WTC11 (cell line): Measurements from ENCODE around the gene ANKRD39. TPM values are rescaled to one million over a fixed set of nuclear protein-coding genes. Genes with fewer than 3 reads are reported as not detected.

Source experiments
- ATAC-seq: fragments of 200-7000 bp; cut with Tn5 transposase; 2 replicates; pipeline ENCODE4 v1.10.0; 2021; ENCODE audit warnings: mild to moderate bottlenecking, moderate library complexity
- CTCF ChIA-PET: fragments of 300-600 bp; sonication (Branson Sonifier 250); formaldehyde crosslinking; loops from one replicate; lab custom pipeline; 2021; ENCODE audit warnings: antibody characterized with exemption; lab: Charles Lee
- POLR2A ChIA-PET: fragments of 350-600 bp; sonication (Branson Sonifier 250); formaldehyde crosslinking; loops from one replicate; lab custom pipeline; 2021; ENCODE audit warnings: antibody characterized with exemption; lab: Charles Lee
- DNase-seq: peaks from one replicate; pipeline ENCODE4 v3.0.0; 2021; ENCODE audit warnings: low spot score
- H3K27ac Mint-ChIP-seq: 2 replicates; pipeline ENCODE4 v1.8.0; 2021; ENCODE audit warnings: mixed read lengths
- H3K27me3 Mint-ChIP-seq: 2 replicates; pipeline ENCODE4 v1.8.0; 2021; ENCODE audit warnings: low read depth, mild to moderate bottlenecking, moderate library complexity, mixed read lengths
- H3K36me3 Mint-ChIP-seq: 2 replicates; pipeline ENCODE4 v1.8.0; 2021; ENCODE audit warnings: mixed read lengths
- H3K4me1 Mint-ChIP-seq: 2 replicates; pipeline ENCODE4 v1.8.0; 2022; ENCODE audit warnings: mixed read lengths
- H3K4me3 Mint-ChIP-seq: 2 replicates; pipeline ENCODE4 v1.8.0; 2021; ENCODE audit warnings: mild to moderate bottlenecking, moderate library complexity, mixed read lengths
- H3K9me3 Mint-ChIP-seq: 2 replicates; pipeline ENCODE4 v1.8.0; 2021; ENCODE audit warnings: mixed read lengths
- ATF2 ChIP-seq: sonication (generic); formaldehyde crosslinking; IDR thresholded peaks from 2 replicates; pipeline ENCODE4 v1.8.1; 2022; ENCODE audit warnings: low read depth, missing genetic modification reagents, borderline replicate concordance
- GTF2I ChIP-seq: fragments of 250-450 bp; sonication (Bioruptor Pico); conservative IDR thresholded peaks from 2 replicates; pipeline ENCODE4 v1.4.0; 2021; ENCODE audit warnings: mild to moderate bottlenecking
- KAT7 ChIP-seq: sonication (generic); formaldehyde crosslinking; IDR thresholded peaks from 2 replicates; pipeline ENCODE4 v1.8.1; 2023; ENCODE audit warnings: missing genetic modification reagents, mild to moderate bottlenecking, borderline replicate concordance
- MAX ChIP-seq: sonication (generic); formaldehyde crosslinking; IDR thresholded peaks from 2 replicates; pipeline ENCODE4 v1.8.0; 2022; ENCODE audit warnings: mild to moderate bottlenecking, missing genetic modification reagents
- ZMAT4 ChIP-seq: fragments of 250-450 bp; sonication (Bioruptor Pico); IDR thresholded peaks from 2 replicates; pipeline ENCODE4 v1.9.0; 2021; ENCODE audit warnings: mild to moderate bottlenecking
- ZNF121 ChIP-seq: sonication (generic); formaldehyde crosslinking; IDR thresholded peaks from 2 replicates; pipeline ENCODE4 v1.8.0; 2023; ENCODE audit warnings: missing genetic modification reagents
- ZNF138 ChIP-seq: sonication (generic); formaldehyde crosslinking; conservative IDR thresholded peaks from 2 replicates; pipeline ENCODE4 v1.8.1; 2022; ENCODE audit warnings: mild to moderate bottlenecking, moderate library complexity, missing genetic modification reagents
- ZNF317 ChIP-seq: sonication (generic); formaldehyde crosslinking; IDR thresholded peaks from 2 replicates; pipeline ENCODE4 v1.8.1; 2023; ENCODE audit warnings: low read depth, mild to moderate bottlenecking, moderate library complexity, missing genetic modification reagents, borderline replicate concordance
- ZNF416 ChIP-seq: fragments of 250-450 bp; sonication (Bioruptor Pico); IDR thresholded peaks from 2 replicates; pipeline ENCODE4 v1.9.0; 2021; ENCODE audit warnings: mild to moderate bottlenecking, inconsistent platforms
- ZNF423 ChIP-seq: fragments of 250-450 bp; sonication (Bioruptor Pico); IDR thresholded peaks from 2 replicates; pipeline ENCODE4 v2.1.2; 2022; ENCODE audit warnings: mild to moderate bottlenecking, moderate library complexity
- total RNA-seq: library from RNA; stranded (reverse); gene quantifications from 3 replicates; pipeline ENCODE4 v1.2.3, GENCODE V29; 2021

ANKRD39 gene
- total RNA-seq, 1 experiment from 2014 or later: 17.9 TPM

- Mint-ChIP-seq H3K4me1 (peaks cover 36% of the 10 kb centered on the region), H3K4me3 (no peak overlapping the region), H3K9me3 (no peaks in the 10 kb centered on the region), H3K27me3 (no peaks in the 10 kb centered on the region), H3K27ac (peak overlapping the region; percentile 83; the same call in 1 of the 2 replicates), H3K36me3 (no peaks in the 10 kb centered on the region)
- TF ChIP-seq GTF2I (no peak), MAX (CRISPR knock-in tag) (peak; percentile 42)
- ChIA-PET CTCF (interaction anchor here (0.8 to 5.9 kb wide), 9 partner anchors 9 to 68 kb away, joined by 3 to 45 read pairs (median 4); partner anchors contain the start of genes ANKRD39 and CNNM3), POLR2A (interaction anchor here (1.0 kb wide), 1 partner anchor 14 kb away, joined by 3 read pairs; no protein-coding TSS in a partner anchor)
- ATAC-seq: peak; percentile 27
- DNase-seq: peak; percentile 43
Observed at GRCh38 chr2:96882230-96882629, 24.4 kb upstream of the ANKRD39 start.

- Mint-ChIP-seq H3K27me3 (no peaks in the 10 kb centered on the region), H3K27ac (peak overlapping the region; percentile 89), H3K9me3 (no peaks in the 10 kb centered on the region), H3K36me3 (no peaks in the 10 kb centered on the region), H3K4me1 (peaks cover 41% of the 10 kb centered on the region), H3K4me3 (peak overlapping the region; percentile 47)
- peak; percentile 63 for ATAC-seq
- CTCF ChIA-PET: interaction anchor here (0.8 to 5.9 kb wide), 11 partner anchors 9 to 69 kb away, joined by 3 to 45 read pairs (median 4); partner anchors contain the start of genes ANKRD39 and CNNM3
- no peak for DNase-seq
- peak; percentile 27; the same call in 1 of the 2 replicates for TF ChIP-seq ZNF423 (CRISPR knock-in tag)
- TF ChIP-seq ZMAT4: no peak
- no peak for TF ChIP-seq KAT7
- POLR2A ChIA-PET: interaction anchor here (0.9 to 1.5 kb wide), 3 partner anchors 12 to 24 kb away, joined by 3 to 4 read pairs (median 3); partner anchors contain the start of gene ANKRD39
Observed at GRCh38 chr2:96881349-96882195, 23.8 kb upstream of the ANKRD39 start.

- Mint-ChIP-seq H3K4me1 (peaks cover 48% of the 10 kb centered on the region), H3K27ac (peak overlapping the region; percentile 89; the same call in 1 of the 2 replicates), H3K4me3 (peak overlapping the region; percentile 47)
Observed at GRCh38 chr2:96880891-96881273, 23.1 kb upstream of the ANKRD39 start.

GRCh38 chr2:96879545-96880040, 21.8 kb upstream of the ANKRD39 start:
- Mint-ChIP-seq H3K36me3 (no peaks in the 10 kb centered on the region), H3K27me3 (no peaks in the 10 kb centered on the region), H3K9me3 (no peaks in the 10 kb centered on the region), H3K4me3 (no peak overlapping the region), H3K27ac (peak overlapping the region; percentile 7; the same call in 1 of the 2 replicates), H3K4me1 (peaks cover 61% of the 10 kb centered on the region)
- no peak for TF ChIP-seq ZNF416 (CRISPR knock-in tag)
- TF ChIP-seq ZNF138 (CRISPR knock-in tag): no peak
- no peak for TF ChIP-seq ATF2 (CRISPR knock-in tag)
- CTCF ChIA-PET: interaction anchor here (0.5 to 5.9 kb wide), 8 partner anchors 9 to 100 kb away, joined by 3 to 45 read pairs (median 4); partner anchors contain the start of gene ANKRD39
- ATAC-seq (no peak), DNase-seq (no peak)
- POLR2A ChIA-PET: interaction anchor here (1.0 kb wide), 1 partner anchor 27 kb away, joined by 3 read pairs; no protein-coding TSS in a partner anchor

More at GRCh38 chr2:96880891-96881273, 23.1 kb upstream of the ANKRD39 start:
- H3K9me3 Mint-ChIP-seq: no peaks in the 10 kb centered on the region
- TF ChIP-seq ZNF317 (CRISPR knock-in tag) (no peak), ZNF121 (peak; percentile 99)
- no peaks in the 10 kb centered on the region for H3K36me3 Mint-ChIP-seq
- ATAC-seq (no peak), DNase-seq (no peak)
- CTCF ChIA-PET: interaction anchor here (1.1 to 5.9 kb wide), 5 partner anchors 10 to 70 kb away, joined by 3 to 45 read pairs (median 8); partner anchors contain the start of gene ANKRD39
- POLR2A ChIA-PET: interaction anchor here (0.9 to 1.5 kb wide), 2 partner anchors 12 to 23 kb away, joined by 3 to 4 read pairs; partner anchors contain the start of gene ANKRD39
- no peaks in the 10 kb centered on the region for H3K27me3 Mint-ChIP-seq
